Fibroblast of skin of scalp (primary cell): ENCODE data around the gene CSNK2B.

Source experiments
- DNase-seq: peaks from one replicate; pipeline ENCODE4 v3.0.0-alpha.2; 2013

CSNK2B gene

GRCh38 chr6:31713991-31714684 is 48.3 kb downstream of the CSNK2B start:
- no peak for DNase-seq

DNA sequence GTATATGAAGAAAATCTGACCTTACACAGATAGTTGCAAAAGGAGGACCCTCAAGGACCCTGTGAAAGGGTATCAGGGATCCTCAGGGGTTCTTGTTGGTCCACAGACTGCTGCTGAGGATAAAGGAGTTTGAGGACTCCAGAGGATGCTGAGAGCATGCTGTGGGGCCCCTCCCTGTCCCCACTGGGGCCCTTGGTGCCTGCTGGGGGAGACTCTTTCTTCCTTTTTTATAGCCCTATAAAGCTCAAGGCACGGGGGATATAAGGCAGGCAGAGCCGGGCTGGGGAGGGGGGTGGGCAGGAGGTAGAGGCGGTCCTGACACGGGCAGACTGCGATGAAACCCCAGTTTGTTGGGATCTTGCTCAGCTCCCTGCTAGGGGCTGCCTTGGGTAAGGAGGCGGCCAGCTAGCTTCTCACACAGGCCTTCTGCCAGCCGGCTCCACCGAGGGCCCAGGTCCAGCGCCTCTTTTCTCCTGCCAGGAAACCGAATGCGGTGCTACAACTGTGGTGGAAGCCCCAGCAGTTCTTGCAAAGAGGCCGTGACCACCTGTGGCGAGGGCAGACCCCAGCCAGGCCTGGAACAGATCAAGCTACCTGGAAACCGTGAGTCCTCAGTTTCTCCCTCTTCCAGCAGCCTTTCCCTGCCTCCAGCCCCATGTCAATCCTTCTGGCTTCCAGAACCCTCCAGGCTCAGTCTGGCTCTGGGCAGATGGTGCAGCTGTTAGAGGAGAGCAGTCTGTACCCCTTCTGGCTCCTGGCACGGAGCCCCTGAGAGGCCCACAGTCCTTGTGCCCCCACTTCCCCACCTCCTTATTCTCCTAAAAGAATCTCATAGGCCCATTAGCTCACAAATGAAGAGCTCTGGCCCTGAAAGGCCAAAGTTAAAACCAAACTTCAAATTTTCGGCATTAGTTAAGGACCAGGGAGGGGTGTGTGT is 49.4 kb downstream of the CSNK2B start, which contains the start of gene LY6G6D:
LY6G6D (plus strand) TSS at position 327 of the 937 bp plus-strand sequence; CDS start at position 335, 8 bp downstream.
- no peak for DNase-seq

- DNase-seq: no peak
Measured at GRCh38 chr6:31717499-31718222, 51.8 kb downstream of the CSNK2B start.

GRCh38 chr6:31718265-31718664 is 52.4 kb downstream of the CSNK2B start:
- DNase-seq: no peak

GRCh38 chr6:31719001-31719400 is 53.1 kb downstream of the CSNK2B start:
- DNase-seq: no peak
